ENCODE results near the gene TBC1D25. TPM values are rescaled to one million over a fixed set of nuclear protein-coding genes. Genes with fewer than 3 reads are reported as not detected.
A peak's percentile ranks its signal among the peaks of the same experiment; 100 is the strongest.

TBC1D25 gene
- total RNA-seq, 1 donor: 10.1 TPM

- Histone ChIP-seq H4K20me1 (ENCODE audit: insufficient read depth, low read length) (peaks cover 11% of the 10 kb centered on the region), H3K79me2 (ENCODE audit: insufficient read depth, low read length) (peaks cover 17% of the 10 kb centered on the region), H3K4me1 (ENCODE audit: insufficient read depth, low read length) (peaks cover 14% of the 10 kb centered on the region), H3K36me3 (ENCODE audit: insufficient read depth, low read length) (peaks cover 36% of the 10 kb centered on the region), H3K4me2 (ENCODE audit: insufficient read depth, low read length) (peak overlapping the region; percentile 98), H3K27ac (ENCODE audit: low read depth, low read length) (peak overlapping the region; percentile 10), H2AFZ (ENCODE audit: low read length) (no peak overlapping the region), H3K9me3 (ENCODE audit: low read depth, low read length) (no peaks in the 10 kb centered on the region), H3K4me3 (ENCODE audit: insufficient read depth, low read length) (peak overlapping the region; percentile 74), H3K27me3 (ENCODE audit: insufficient read depth, low read length) (no peaks in the 10 kb centered on the region)
- TF ChIP-seq, protein P1, sequence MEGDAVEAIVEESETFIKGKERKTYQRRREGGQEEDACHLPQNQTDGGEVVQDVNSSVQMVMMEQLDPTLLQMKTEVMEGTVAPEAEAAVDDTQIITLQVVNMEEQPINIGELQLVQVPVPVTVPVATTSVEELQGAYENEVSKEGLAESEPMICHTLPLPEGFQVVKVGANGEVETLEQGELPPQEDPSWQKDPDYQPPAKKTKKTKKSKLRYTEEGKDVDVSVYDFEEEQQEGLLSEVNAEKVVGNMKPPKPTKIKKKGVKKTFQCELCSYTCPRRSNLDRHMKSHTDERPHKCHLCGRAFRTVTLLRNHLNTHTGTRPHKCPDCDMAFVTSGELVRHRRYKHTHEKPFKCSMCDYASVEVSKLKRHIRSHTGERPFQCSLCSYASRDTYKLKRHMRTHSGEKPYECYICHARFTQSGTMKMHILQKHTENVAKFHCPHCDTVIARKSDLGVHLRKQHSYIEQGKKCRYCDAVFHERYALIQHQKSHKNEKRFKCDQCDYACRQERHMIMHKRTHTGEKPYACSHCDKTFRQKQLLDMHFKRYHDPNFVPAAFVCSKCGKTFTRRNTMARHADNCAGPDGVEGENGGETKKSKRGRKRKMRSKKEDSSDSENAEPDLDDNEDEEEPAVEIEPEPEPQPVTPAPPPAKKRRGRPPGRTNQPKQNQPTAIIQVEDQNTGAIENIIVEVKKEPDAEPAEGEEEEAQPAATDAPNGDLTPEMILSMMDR (IDR thresholded peaks at IDR 0.05; ENCODE audit: extremely low read depth, low read depth, low read length): no peak
- DNase-seq (ENCODE audit: insufficient read length, low spot score, missing footprints): peak; percentile 48
These were observed 36.6 kb downstream of the TBC1D25 start for GRCh38 chrX:48576108-48576507.

GRCh38 chrX:48578661-48579128 lies 39.2 kb downstream of the TBC1D25 start:
- peaks cover 36% of the 10 kb centered on the region for H3K36me3 ChIP-seq (ENCODE audit: insufficient read depth, low read length)
- TF ChIP-seq, protein P1 (IDR thresholded peaks at IDR 0.05; ENCODE audit: extremely low read depth, low read depth, low read length): no peak
- H2AFZ ChIP-seq (ENCODE audit: low read length): no peak overlapping the region
- H3K4me2 ChIP-seq (ENCODE audit: insufficient read depth, low read length): no peak overlapping the region
- no peak for DNase-seq (ENCODE audit: insufficient read length, low spot score, missing footprints)
- peaks cover 12% of the 10 kb centered on the region for H3K4me1 ChIP-seq (ENCODE audit: insufficient read depth, low read length)
- no peaks in the 10 kb centered on the region for H3K27me3 ChIP-seq (ENCODE audit: insufficient read depth, low read length)
- no peak overlapping the region for H3K4me3 ChIP-seq (ENCODE audit: insufficient read depth, low read length)
- H4K20me1 ChIP-seq (ENCODE audit: insufficient read depth, low read length): peaks cover 11% of the 10 kb centered on the region
- H3K9me3 ChIP-seq (ENCODE audit: low read depth, low read length): no peaks in the 10 kb centered on the region
- peaks cover 17% of the 10 kb centered on the region for H3K79me2 ChIP-seq (ENCODE audit: insufficient read depth, low read length)
- no peak overlapping the region for H3K27ac ChIP-seq (ENCODE audit: low read depth, low read length)

DNA sequence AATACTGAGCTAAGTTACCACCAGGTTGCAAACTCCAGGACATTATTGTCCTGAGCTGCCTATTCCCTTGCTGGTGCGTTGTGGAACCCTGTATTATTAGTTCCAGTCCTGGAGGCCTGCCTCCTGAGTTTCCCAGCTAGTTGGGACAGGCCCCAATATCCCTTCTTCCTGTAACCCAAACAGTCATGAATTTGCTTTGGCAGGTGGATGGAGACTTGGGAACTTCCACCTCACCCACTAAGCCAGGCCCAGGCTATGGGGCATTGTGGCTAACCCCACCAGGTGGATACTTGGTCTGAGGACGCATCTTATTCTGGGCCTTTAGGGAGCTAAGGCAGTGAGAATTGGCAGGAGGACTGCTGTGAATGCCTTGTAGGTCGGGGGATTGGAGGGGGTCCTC lies 39.7 kb downstream of the TBC1D25 start:
- no peak overlapping the region for H3K4me2 ChIP-seq (ENCODE audit: insufficient read depth, low read length)
- H4K20me1 ChIP-seq (ENCODE audit: insufficient read depth, low read length): peaks cover 11% of the 10 kb centered on the region
- DNase-seq (ENCODE audit: insufficient read length, low spot score, missing footprints): no peak
- peaks cover 36% of the 10 kb centered on the region for H3K36me3 ChIP-seq (ENCODE audit: insufficient read depth, low read length)
- H3K9me3 ChIP-seq (ENCODE audit: low read depth, low read length): no peaks in the 10 kb centered on the region
- no peaks in the 10 kb centered on the region for H3K27me3 ChIP-seq (ENCODE audit: insufficient read depth, low read length)
- no peak overlapping the region for H2AFZ ChIP-seq (ENCODE audit: low read length)
- peaks cover 10% of the 10 kb centered on the region for H3K4me1 ChIP-seq (ENCODE audit: insufficient read depth, low read length)
- H3K27ac ChIP-seq (ENCODE audit: low read depth, low read length): no peak overlapping the region
- TF ChIP-seq, protein P1 (IDR thresholded peaks at IDR 0.05; ENCODE audit: extremely low read depth, low read depth, low read length): no peak
- H3K4me3 ChIP-seq (ENCODE audit: insufficient read depth, low read length): no peak overlapping the region
- H3K79me2 ChIP-seq (ENCODE audit: insufficient read depth, low read length): peaks cover 17% of the 10 kb centered on the region

DNA sequence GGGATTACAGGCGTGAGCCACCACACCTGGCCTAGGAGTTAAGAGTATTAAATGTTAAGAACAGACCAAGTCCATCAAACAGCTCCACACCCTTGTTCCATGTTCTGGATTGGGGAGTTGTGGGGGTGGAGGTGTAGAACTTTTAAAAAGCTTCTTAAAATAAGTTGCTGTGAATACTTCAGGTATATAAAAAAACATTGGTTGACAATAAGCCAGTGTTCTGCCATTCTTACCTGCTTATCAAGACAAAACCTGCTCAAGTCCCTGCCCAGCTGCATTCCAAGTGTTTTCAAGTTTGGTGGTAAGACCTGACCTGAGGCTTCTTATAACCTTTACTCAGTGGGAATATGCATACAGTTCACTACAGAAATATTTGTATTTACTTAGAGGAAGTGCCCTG lies 41.1 kb downstream of the TBC1D25 start:
- Histone ChIP-seq H2AFZ (ENCODE audit: low read length) (no peak overlapping the region), H3K36me3 (ENCODE audit: insufficient read depth, low read length) (peaks cover 29% of the 10 kb centered on the region), H3K9me3 (ENCODE audit: low read depth, low read length) (no peaks in the 10 kb centered on the region), H3K4me1 (ENCODE audit: insufficient read depth, low read length) (peaks cover 6% of the 10 kb centered on the region), H3K4me2 (ENCODE audit: insufficient read depth, low read length) (no peak overlapping the region), H3K79me2 (ENCODE audit: insufficient read depth, low read length) (peaks cover 8% of the 10 kb centered on the region), H3K4me3 (ENCODE audit: insufficient read depth, low read length) (no peak overlapping the region), H3K27me3 (ENCODE audit: insufficient read depth, low read length) (no peaks in the 10 kb centered on the region), H3K27ac (ENCODE audit: low read depth, low read length) (no peak overlapping the region), H4K20me1 (ENCODE audit: insufficient read depth, low read length) (peaks cover 10% of the 10 kb centered on the region)
- TF ChIP-seq, protein P1 (IDR thresholded peaks at IDR 0.05; ENCODE audit: extremely low read depth, low read depth, low read length): no peak
- DNase-seq (ENCODE audit: insufficient read length, low spot score, missing footprints): no peak
